ENCODE measurements around the gene IL11. TPM values are rescaled to one million over a fixed set of nuclear protein-coding genes. Genes with fewer than 3 reads are reported as not detected.
A peak's percentile ranks its signal among the peaks of the same experiment; 100 is the strongest.

Gene IL11
- total RNA-seq, 4 donors from 2014 or later, result 0.48 TPM; not detected in 3

DNA sequence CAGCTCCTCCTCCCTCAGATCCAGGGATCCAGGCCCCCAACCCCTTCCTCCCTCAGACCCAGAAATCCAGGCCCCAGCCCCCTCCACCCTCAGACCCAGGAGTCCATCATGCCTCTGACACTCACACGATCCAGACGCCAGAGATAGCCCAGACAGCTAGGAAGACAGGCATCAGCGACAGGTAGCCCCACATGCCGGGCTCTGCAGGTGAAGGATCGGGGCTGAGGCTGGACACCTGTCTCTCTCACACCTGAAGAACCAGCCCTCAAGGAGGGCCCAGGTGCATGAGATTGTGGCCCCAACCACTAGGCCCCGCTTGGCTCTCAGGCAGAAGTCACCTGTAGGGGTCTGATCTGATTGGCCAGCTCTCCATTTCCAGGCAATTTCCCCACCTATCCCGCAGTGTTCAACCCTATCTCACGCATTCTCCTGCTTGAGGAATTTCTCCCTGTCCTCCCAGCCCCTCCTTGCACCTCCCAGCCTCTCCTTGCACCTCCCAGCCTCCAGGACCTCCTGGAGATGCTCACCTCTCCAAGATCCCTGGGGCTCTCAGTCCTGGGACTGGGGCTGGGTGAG is 49.3 kb downstream of the IL11 start:
- Histone ChIP-seq H3K4me1 (peaks cover 0 to 23% (median 12%) of the 10 kb centered on the region in 4 donors), H3K36me3 (no peaks in the 10 kb centered on the region), H3K27me3 (no peaks in the 10 kb centered on the region), H3K4me3 (peak overlapping the region in 1 of 4 donors; percentile 16), H3K9me3 (no peaks in the 10 kb centered on the region), H3K27ac (peak overlapping the region; percentile 2 to 57 (median 52))
- intact Hi-C loops (cut with DNase I; ENCODE audit: low total_unique reads) (no loop called here), in situ Hi-C loops (cut with MboI; ENCODE audit: low pct_ligation_motif_present in 1 of 4, low pct_unique_long_range_greater_than_20kb in 1 of 4, low sequenced_read_pairs in 3 of 4) (no loop called here)
- TF ChIP-seq POLR2A (IDR thresholded peaks at IDR 0.05) (no peak), EP300 (IDR thresholded peaks at IDR 0.05; ENCODE audit: low read depth) (no peak), POLR2AphosphoS5 (IDR thresholded peaks at IDR 0.05) (no peak)
- TF ChIP-seq, protein P1, sequence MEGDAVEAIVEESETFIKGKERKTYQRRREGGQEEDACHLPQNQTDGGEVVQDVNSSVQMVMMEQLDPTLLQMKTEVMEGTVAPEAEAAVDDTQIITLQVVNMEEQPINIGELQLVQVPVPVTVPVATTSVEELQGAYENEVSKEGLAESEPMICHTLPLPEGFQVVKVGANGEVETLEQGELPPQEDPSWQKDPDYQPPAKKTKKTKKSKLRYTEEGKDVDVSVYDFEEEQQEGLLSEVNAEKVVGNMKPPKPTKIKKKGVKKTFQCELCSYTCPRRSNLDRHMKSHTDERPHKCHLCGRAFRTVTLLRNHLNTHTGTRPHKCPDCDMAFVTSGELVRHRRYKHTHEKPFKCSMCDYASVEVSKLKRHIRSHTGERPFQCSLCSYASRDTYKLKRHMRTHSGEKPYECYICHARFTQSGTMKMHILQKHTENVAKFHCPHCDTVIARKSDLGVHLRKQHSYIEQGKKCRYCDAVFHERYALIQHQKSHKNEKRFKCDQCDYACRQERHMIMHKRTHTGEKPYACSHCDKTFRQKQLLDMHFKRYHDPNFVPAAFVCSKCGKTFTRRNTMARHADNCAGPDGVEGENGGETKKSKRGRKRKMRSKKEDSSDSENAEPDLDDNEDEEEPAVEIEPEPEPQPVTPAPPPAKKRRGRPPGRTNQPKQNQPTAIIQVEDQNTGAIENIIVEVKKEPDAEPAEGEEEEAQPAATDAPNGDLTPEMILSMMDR (IDR thresholded peaks at IDR 0.05), result no peak
- 82 to 92% methylated on average over 2 to 5 of the region's 8 CpGs for WGBS, 2 donors (ENCODE audit: low coverage in 1 of 2)
- no peak for DNase-seq

DNA sequence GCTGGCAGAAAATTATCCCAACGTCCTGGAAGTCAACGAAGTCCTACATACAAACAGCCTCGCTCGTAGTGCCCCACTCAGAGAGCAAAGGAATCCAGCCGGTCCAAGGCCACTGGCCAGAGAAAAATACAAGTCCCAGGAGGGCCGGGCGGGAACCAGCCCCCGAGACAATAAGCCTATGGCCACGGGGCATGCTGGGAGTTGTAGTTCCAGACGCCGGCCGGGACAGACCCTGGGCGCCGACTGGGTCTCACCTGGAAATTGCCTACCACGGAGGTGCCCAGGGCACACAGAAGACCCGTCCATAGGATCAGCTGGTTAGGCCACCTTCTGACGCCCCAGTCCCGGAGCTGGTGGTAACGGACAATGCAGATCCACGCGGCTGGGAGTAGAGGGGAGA is 50.5 kb downstream of the IL11 start:
- H3K4me3 ChIP-seq, result no peak overlapping the region
- no peak for DNase-seq
- in situ Hi-C loops (cut with MboI; ENCODE audit: low pct_ligation_motif_present in 1 of 4, low pct_unique_long_range_greater_than_20kb in 1 of 4, low sequenced_read_pairs in 3 of 4), result no loop called here
- no peak overlapping the region for H3K27ac ChIP-seq
- peaks cover 0 to 23% (median 12%) of the 10 kb centered on the region in 4 donors for H3K4me1 ChIP-seq
- TF ChIP-seq, protein P1 (IDR thresholded peaks at IDR 0.05), result no peak
- TF ChIP-seq EP300 (IDR thresholded peaks at IDR 0.05; ENCODE audit: low read depth), result no peak
- TF ChIP-seq POLR2A (IDR thresholded peaks at IDR 0.05), result no peak
- TF ChIP-seq POLR2AphosphoS5 (IDR thresholded peaks at IDR 0.05), result no peak
- H3K27me3 ChIP-seq, result no peaks in the 10 kb centered on the region
- 63% methylated on average over 21 of the region's 21 CpGs; no CpG with 5 or more reads in 1 of the 2 donors for WGBS, 2 donors (ENCODE audit: low coverage in 1 of 2)
- H3K9me3 ChIP-seq, result no peaks in the 10 kb centered on the region
- intact Hi-C loops (cut with DNase I; ENCODE audit: low total_unique reads), result no loop called here
- H3K36me3 ChIP-seq, result no peaks in the 10 kb centered on the region

DNA sequence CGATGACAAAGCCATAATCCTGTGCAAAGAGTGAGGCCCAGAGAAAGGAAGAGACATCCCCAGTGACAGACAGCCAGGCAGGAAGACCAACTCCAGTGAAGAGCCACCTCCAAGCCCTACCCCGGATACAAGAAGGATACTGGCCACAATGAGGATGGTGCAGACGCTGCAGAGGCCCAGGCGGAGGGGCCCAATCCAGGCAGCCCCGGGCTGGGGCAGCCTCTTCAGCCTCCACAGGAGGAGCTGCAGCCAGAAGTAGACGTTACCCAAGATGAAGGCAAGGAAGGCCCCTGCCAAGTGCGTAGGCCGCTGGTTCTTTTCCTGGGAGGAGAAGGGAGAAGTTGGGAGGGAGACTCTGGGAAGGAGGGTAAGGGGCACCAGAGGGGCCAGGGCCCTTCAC is 53.6 kb downstream of the IL11 start:
- Histone ChIP-seq H3K4me3 (no peak overlapping the region), H3K36me3 (no peaks in the 10 kb centered on the region), H3K27ac (no peak overlapping the region), H3K27me3 (no peaks in the 10 kb centered on the region), H3K4me1 (peaks cover 0 to 8% (median 3%) of the 10 kb centered on the region in 4 donors), H3K9me3 (no peaks in the 10 kb centered on the region)
- in situ Hi-C loops (cut with MboI; ENCODE audit: low pct_ligation_motif_present in 1 of 4, low pct_unique_long_range_greater_than_20kb in 1 of 4, low sequenced_read_pairs in 3 of 4), result no loop called here
- TF ChIP-seq POLR2AphosphoS5 (IDR thresholded peaks at IDR 0.05), result no peak
- no peak for TF ChIP-seq EP300 (IDR thresholded peaks at IDR 0.05; ENCODE audit: low read depth)
- no peak for TF ChIP-seq POLR2A (IDR thresholded peaks at IDR 0.05)
- TF ChIP-seq, protein P1 (IDR thresholded peaks at IDR 0.05), result no peak
- no peak for DNase-seq
- intact Hi-C loops (cut with DNase I; ENCODE audit: low total_unique reads), result no loop called here
- WGBS, 2 donors (ENCODE audit: low coverage in 1 of 2), result 84% methylated on average over 8 of the region's 8 CpGs; no CpG with 5 or more reads in 1 of the 2 donors

DNA sequence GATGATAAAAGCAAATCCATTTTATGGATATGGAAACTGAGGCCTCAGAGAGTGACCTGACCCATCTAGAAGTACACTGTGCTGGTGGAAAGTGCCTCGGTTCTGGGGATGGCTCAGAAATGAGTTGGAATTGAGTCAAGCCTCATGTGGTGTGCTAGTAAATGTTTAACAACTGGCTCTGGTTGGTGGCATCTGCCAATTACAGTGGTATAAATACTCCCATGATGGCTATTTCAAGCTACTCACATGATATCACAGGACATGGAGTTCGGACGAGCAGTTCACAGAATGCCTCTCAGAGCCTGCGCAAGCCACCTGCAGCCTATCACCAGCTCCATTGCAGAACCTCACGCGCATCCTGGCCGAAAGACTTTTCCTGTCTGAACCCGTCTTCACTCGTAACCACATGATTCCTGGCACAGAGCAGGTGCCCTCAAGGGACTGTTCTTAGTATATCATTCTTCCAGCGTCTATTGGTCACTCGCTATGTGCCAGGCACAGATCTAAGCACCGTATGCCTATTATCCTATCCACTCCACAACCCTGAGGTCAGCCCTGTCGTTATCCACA is 54.2 kb downstream of the IL11 start:
- Histone ChIP-seq H3K36me3 (no peaks in the 10 kb centered on the region), H3K27ac (no peak overlapping the region), H3K4me1 (peaks cover 0 to 2% (median 0%) of the 10 kb centered on the region in 4 donors), H3K27me3 (no peaks in the 10 kb centered on the region), H3K4me3 (no peak overlapping the region), H3K9me3 (no peaks in the 10 kb centered on the region)
- 86 to 89% methylated on average over 6 to 13 of the region's 13 CpGs for WGBS, 2 donors (ENCODE audit: low coverage in 1 of 2)
- TF ChIP-seq POLR2A (IDR thresholded peaks at IDR 0.05), result no peak
- no peak for TF ChIP-seq EP300 (IDR thresholded peaks at IDR 0.05; ENCODE audit: low read depth)
- TF ChIP-seq, protein P1 (IDR thresholded peaks at IDR 0.05), result no peak
- no peak for TF ChIP-seq POLR2AphosphoS5 (IDR thresholded peaks at IDR 0.05)
- intact Hi-C loops (cut with DNase I; ENCODE audit: low total_unique reads), result no loop called here
- DNase-seq, result no peak
- in situ Hi-C loops (cut with MboI; ENCODE audit: low pct_ligation_motif_present in 1 of 4, low pct_unique_long_range_greater_than_20kb in 1 of 4, low sequenced_read_pairs in 3 of 4), result no loop called here

Data from transverse colon (tissue), 4 donors.